Hematopoietic multipotent progenitor cell treated with erythropoietin and hydrocortisone succinate and interleukin-3 and kit ligand, for 6 days (in vitro differentiated cells): ENCODE results near the gene PLCB1.
"Not testable (repeated sequence)": the region's sequence is repeated elsewhere in the genome, so short reads cannot be mapped to it uniquely, and the experiment has no call there.

Experiments used
- DNase-seq: peaks from one replicate; pipeline ENCODE4 v3.0.0-alpha.2; 2015

The PLCB1 gene

DNA sequence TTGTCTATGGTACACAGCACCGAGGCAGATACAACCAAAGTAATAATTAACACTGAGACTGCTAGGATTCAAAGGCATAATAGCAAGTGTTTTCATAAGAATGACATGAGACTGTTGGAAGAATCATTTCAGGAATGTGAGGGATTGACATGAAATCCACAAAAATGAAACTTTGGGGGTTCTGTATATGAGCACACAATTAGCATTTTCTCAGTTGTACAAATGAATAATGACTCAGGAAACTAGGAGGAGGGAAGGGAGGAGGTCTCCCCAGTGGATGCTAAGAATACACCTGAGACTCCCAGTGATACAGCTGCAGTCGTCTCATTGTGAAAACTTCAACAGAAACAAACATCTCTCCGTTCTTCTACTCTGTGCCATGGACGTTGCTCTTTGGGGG, 508.4 kb downstream of the PLCB1 start:
- DNase-seq, result no peak

GRCh38 chr20:8642247-8642646, 510.2 kb downstream of the PLCB1 start:
- no peak for DNase-seq

DNA sequence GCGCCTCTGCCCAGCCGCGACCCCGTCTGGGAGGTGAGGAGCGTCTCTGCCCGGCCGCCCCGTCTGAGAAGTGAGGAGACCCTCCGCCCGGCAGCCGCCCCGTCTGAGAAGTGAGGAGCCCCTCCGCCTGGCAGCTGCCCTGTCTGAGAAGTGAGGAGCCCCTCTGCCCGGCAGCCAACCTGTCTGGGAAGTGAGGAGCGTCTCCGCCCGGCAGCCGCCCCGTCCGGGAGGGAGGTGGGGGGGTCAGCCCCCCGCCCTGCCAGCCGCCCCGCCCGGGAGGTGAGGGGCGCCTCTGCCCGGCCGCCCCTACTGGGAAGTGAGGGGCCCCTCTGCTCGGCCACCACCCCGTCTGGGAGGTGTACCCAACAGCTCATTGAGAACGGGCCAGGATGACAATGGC, 512.4 kb downstream of the PLCB1 start:
- DNase-seq, result not testable (repeated sequence)

DNA sequence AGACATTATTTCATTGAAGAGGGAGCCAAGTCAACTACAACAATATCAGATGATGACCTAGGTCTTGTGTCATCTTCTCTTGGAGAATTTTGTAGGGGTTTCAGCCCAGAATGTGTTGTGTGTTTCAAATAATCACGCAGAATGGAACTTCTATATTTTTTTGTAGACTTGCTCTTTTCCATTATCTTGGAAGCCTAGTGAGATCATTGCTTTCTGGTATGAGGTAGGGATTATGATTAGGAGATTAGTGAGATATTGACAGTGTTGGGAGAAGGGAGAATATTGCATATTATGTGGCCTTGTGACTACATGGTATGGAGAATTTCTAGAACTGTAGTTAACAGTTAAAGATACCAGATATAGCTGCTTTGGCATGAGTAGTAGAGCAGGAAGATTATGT, 513.3 kb downstream of the PLCB1 start:
- no peak for DNase-seq

DNA sequence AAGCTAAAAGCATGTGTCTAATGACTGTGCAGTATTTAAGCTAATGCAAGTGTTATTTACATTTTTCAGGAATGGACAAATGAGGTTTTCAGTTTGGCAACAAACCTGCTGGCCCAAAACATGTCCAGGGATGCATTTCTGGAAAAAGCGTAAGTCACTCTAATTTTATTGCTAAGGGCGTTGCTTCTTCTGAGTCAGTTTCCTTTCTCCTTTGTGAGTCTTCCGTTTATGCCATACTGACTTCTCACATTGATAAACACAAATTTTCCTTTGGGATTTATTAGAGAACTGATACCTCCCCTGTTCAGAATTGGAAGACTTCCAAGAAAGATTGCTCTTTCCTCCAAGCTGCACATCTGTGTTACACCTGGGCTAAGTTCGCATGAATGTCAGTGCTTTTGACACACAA, 514.0 kb downstream of the PLCB1 start:
- DNase-seq, result no peak

DNA sequence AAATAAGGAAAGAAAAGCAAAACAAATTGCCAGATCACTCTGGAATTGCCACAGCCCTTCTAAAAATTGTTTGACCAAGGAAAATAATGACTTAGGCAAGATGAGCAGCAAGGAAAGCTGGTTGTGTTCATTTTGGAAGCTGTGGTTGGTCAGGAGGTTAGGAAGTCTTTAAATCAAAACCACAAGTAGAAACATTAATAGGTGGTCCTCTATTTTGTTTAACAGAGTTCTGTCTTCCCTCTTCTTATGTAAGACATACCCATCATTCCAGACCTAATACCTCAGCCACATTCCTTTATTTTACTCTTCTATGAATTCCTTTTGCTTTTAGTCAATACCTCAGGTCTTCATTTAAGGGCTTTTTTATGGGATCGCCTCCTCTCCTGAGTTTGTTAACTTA, 514.6 kb downstream of the PLCB1 start:
- no peak for DNase-seq

DNA sequence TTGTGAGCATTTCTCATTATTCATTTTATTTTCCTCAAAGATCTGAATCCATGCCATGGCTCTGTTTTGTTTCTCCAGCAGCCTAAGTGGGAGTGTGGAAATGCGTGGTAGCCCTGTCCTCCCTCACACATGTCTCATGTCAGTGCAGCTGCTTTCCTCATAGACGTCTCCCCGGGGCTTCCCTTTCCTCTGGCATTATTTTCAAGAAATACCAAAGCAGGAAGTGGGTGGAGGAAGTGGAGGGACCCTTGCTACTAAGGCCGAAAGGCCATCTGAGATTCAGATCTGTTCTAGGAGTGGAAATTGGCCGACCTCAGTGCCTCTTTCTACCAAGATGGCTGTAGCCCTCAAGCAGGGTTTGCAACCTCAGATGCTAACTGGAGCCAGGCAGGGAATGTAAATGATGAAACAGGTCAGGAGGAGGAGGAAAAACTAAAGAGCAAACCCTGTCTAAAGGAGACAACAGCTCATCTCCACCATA, 515.9 kb downstream of the PLCB1 start:
- no peak for DNase-seq

DNA sequence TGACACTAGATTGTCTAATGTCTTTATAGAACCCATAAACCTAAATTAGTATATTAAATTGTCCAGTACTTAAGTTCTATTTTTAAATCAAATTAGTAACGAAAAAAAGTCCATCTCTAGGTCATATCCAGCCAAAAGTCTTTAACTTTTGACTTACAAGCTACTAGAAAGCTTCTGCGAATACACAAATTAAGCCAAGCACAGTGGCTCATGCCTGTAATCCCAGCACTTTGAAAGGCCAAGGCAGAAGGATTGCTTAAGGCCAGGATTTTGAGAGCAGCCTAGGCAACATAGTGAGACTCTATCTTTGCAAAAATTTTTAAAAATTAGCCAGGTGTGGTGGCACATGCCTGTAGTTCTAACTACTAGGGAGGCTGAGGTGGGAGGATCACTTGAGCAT, 516.4 kb downstream of the PLCB1 start:
- DNase-seq, result no peak

DNA sequence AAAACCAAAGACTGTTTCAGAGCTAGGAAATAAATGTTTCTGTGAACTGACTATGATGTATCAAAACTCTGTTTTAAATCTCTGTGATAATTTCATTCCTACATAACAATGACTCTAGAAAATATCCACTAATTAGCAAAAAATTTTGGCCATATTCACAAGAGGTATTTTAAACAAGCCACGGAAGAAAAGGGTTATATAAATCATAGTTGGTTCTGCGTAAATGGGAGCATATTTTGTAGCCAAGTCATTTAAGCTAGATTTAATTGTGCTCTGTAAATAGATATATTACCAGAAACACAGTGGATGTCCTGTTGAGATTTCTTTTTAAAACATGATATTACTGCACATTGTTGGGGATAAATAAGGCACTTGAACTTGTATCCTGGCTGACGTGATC, 520.3 kb downstream of the PLCB1 start:
- DNase-seq, result no peak

DNA sequence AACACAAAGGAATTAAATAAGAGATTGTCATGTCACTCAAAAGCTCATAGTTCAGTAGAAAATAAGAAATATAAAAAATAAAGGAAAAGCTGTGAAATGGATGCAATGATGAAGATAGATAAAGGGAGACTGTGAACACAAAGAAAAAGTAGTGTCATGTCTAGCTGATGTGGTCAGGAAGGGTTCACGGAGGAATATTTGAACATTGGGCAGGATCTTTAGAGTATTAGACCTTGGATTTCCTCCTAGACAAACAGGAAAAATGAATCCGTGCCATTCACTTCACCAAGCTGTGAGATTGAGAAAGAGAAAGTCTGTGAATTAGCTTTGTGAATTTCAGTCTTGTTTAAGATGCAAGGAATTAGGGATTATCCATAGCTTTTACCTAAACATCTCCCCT, 522.4 kb downstream of the PLCB1 start:
- DNase-seq, result no peak

- DNase-seq, result no peak
These were observed 524.3 kb downstream of the PLCB1 start for GRCh38 chr20:8656335-8656734.

DNA sequence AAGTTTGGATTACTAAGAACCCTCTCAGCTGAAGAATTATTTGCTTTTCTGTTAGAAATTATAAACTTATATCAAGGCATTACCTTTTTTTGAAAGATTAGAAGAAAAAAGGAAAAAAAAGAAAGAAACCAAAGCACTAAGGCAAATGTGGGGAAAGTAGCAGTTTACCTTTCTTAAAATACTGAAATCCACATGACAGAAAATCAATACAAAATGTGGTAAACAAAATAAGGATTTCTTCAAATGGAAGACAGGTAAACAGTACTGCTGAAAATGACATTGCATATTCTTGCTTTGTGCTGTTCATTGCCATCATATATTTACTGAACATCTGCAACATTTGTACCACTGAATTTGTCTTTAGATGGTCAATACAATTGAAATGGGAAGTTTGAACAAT, 525.6 kb downstream of the PLCB1 start:
- no peak for DNase-seq

GRCh38 chr20:8658103-8658502, 526.0 kb downstream of the PLCB1 start:
- peak; percentile 42 for DNase-seq

DNA sequence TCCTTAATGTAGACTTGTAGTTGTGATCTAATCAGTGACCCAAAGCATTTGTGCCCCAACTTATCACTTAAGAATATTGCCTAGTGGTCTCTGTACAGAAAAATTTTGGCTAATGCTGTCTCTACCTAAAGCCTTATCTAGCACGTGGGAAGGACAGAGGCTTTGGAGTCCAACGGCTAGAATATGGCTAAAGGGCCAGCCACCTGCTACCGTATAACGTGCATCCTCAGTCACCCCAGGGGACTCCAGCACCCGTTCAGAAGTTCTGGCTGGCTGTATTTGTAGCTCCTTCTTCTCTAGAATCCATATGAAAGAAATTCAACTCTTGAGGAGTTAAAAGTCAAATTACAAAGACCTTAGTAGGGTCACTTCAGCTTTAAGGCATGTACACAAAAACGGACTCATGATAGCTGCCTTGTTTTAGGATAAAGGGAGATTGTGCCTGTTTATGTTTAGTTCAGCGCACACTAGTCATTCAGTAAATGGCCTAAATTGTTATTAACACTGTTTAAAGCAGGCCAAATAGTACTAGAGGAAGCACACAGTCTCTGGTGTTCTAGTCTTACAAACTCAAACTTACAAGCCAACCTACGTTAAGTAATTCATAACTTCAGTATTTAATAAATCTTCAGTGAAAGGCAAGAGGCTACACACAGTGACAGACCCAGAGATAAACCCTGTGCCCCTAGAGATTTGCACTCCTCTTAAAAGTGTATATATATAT, 529.3 kb downstream of the PLCB1 start:
- DNase-seq, result peak; percentile 23

DNA sequence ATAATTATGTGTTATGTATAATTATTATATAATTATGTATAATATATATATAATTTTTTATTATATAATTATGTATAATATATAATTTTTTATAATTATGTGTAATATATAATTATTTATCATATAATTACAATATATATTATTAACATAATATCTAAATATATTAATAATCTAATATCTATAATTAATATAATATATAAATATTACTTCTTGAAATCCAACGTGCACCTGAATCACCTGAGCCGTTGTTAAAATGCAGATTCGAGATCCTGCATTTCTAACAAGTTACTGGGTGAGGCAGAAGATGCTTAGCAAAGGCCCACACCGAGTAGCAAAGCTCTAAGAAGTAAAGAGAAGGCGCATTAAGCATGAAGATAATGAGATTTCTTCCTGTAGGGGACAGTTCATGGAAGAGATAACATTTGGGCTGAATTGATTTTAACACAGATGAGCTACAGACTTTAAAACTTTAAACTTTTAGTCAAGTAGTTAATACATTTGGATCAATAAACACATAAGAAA, 530.4 kb downstream of the PLCB1 start:
- DNase-seq, result peak; percentile 32

DNA sequence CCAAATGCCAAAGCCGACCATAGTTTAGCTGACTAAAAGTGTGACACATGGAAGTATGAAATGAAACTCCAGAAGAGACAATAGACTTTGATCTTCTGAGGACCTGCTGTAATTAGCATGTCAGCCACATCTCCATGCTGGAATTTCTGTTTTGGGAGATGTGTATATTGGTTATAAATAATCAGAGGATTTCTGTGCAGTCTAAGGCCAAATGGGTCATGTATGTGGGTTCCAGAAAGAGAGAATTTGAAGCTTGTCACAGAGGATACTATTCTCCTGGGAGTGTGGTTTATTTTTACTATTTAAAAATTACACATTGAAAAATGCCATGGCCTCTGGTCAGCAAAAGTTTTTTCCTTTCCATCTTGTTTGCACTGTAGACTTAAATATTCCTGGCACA, 531.4 kb downstream of the PLCB1 start:
- no peak for DNase-seq

DNA sequence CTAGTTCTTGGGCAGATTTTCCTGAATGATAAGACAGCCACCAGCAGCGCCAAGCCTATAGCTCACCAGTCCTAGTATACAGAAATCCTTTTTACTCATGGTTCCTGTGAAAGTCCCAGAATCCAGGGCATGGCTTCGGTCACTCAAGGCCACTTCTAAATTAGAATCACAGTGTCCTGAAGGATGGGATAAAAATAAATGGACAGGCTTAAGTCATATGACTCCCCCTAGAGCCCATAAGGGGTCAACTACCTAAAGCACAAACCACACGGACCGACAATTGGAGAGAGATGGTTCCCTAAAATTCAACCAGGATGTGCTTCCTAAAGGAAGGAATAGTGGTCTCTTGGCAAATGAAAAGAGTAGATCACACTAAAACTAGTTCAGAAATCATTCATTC, 532.7 kb downstream of the PLCB1 start:
- no peak for DNase-seq

DNA sequence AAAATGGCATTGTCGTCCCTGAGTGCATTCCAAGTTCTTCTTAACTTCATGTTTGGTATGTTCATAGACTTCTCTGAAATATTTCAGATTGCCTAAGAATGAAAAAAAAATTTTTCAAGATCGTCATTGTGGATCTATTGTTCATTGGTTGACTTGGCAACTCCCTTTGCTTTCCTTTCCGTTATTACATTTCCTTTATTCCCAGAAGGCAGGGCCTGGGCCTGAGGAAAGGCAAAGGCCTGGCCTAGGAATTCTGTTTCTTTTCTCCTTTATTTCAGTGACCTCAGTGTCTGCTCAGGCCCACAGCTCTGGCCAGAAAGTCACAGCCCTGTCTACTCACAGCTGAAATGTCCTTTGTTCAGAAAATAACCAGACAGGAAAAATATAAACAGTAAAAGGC, 535.2 kb downstream of the PLCB1 start:
- no peak for DNase-seq

DNA sequence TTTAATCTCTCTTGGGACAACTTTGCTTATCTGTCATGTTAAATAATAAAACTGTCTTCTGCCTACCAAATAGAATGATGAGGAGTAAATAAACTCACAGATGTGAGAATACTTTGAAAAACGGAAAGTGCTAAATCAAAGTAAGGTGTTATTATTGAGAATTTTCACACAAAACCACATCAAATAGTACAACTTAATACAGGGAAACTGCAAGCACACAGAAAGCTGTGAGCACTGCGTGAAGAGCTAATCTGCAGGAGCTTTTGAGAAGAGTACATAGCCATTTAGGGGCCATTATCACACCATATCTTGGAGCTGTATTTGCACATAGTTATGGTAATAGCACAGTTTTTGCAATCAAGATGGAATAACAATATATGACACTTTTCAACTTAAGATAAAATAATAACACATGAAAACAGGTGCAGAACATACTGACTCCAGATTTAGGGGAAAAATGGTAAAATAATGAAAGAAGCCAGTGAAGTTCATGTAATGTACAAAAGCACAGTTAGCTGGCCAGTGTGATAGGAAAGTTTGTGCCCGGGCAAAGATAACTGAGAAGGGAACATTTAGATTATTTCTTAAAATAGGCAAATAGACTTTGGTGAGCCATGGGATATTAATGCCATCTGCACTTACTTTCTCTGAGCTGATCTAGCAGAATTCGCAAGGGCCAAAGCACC, 538.3 kb downstream of the PLCB1 start:
- DNase-seq, result no peak

DNA sequence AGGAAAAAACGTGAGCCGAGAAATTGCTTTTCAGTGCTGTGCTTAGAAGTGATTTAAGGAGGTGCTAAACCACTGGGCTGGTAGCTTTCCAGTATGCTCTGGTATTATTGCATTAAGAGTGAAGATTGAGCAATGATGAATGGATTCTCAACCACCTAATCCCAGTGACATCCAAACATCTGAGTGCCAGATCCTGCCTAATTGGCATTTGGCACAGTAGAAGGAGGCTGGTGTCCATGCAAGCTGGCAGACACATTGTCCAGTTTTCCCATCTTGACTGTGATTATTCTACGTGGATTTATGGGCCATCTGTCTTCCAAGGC, 538.8 kb downstream of the PLCB1 start:
- no peak for DNase-seq

- DNase-seq, result no peak
These were observed 539.4 kb downstream of the PLCB1 start for GRCh38 chr20:8671370-8671961.

DNA sequence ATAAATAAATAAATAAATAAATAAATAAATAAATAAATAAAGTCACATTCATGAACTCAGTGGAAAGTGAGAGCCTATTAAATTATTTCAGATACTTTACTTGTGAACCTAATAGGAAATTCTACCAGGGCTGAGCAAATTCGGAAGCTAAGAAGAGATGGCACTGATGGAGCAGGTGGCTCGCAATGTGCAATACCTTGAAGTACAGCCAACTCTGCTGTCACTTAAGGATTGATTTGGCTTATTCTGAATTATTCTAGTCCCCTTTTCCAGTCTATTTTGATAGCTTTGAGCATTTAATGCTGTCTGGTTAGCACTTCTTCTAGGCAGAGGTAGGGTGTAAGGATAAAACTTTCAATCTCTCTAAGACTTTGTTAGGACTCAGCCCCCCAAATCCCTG, 541.0 kb downstream of the PLCB1 start:
- no peak for DNase-seq

GRCh38 chr20:8675896-8676295, 543.8 kb downstream of the PLCB1 start:
- no peak for DNase-seq

DNA sequence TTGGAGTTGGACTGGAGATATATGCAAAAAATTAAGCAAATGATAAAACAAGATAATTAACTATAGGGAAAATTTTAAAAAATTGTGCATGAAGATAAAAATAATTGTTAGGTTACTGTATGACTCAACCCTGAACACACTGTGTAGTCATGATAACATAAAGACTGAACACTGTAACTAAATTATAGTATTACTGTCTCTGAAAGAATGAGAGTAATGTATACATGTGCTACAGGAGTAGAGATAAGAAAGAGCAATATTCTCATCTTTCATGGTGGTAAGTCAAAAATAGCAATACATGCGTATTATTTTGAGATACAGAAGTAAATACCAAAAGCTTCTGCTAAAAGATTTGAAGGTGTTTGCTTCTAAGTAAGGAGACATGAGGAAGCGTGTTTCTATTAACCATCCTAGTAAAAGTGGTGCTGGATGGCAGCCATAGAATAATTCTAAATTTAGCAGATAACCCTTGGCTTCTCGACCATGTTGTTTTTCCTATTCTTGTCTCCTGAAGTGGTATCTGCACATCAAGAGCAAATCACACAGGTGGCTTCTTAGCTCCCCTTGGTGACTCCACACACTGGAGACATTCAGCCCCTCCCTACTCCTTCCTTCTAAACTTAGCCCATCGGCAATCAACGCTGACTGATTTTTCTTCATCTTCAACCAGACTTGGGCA, 546.2 kb downstream of the PLCB1 start:
- no peak for DNase-seq
